GM19467 (cell line): ENCODE results near the gene PTPRT.

Experiments used
- ATAC-seq: cut with Tn5 transposase; IDR thresholded peaks from one replicate; pipeline ENCODE4 v1.9.1; 2021; ENCODE audit warnings: mild to moderate bottlenecking, moderate library complexity; ENCODE audit not compliant: unreplicated experiment

Gene PTPRT

DNA sequence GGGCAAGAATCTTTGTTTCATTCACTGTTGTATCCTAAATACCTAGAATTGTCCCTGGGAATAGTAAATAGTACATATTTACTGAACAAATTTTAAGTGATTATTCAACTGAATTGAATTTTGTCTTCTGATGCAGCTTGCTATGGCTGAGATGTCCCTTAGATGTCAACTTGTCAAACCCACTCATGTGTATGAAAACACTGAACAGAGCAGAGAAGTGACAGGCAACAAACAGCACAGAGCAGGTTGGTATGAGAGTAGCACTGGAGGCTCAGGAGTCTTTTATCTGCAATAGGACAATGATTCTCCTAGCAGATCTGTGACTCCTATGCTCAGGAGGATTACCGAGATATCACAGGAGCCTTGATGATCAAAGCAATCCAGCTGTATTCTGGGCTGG lies 1031.4 kb downstream of the PTPRT start:
- no peak for ATAC-seq

DNA sequence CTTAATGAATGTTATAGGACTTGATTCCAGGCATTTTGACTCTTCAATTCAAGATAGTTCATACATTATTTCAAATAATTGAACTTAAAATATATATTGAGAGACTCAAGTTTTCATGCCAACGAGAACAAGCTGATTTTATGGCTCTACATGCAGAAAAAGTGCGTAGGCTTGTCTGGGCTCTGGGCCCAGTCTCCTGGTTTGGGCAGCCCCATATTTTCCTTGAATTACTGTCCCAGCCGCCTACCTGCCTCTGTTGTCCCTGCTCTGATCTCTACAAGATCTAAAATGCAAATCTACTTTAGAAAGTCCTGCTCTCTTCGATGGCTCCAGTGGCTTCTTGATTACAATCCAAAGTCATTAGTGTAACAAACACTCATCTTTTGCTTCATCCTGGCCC lies 1034.1 kb downstream of the PTPRT start:
- no peak for ATAC-seq

DNA sequence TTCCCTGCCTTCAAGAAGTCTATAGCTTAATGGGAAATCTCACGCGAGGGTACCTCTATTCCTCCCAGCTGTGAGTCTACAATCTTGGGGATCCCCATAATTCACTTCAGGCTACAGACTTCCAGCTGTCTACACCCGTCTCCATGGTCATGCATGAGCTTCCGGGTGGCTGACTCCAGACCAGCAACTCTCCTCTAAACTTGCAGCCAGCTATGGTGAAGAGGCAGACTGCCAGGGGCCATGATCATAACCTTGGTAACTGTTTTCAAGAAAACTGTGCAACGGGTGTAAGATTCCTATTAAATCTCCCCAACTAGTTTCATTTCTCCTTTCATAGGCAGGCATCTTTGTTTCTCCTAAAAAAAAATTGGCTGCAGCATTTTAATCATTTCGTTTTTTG lies 1037.1 kb downstream of the PTPRT start:
- ATAC-seq = no peak

DNA sequence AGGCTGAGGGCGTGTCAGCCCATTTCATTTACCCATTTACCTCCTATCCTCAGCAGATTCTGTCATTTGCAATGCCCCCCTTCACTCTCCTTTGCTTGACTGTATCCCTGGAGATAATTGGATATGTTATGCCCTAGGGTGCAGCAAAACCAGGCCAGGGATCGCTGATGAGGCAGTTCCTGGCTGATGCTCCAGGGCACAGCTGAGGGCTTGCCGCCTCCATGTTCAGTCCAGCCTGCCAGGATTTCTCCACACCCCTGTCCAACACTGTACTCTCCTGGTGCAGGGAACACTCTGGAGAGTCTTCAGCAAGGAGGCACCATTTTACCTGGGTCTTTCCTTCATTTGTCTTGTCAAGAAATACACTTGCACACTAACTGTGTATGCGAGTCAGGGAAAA lies 1039.5 kb downstream of the PTPRT start:
- ATAC-seq = no peak

DNA sequence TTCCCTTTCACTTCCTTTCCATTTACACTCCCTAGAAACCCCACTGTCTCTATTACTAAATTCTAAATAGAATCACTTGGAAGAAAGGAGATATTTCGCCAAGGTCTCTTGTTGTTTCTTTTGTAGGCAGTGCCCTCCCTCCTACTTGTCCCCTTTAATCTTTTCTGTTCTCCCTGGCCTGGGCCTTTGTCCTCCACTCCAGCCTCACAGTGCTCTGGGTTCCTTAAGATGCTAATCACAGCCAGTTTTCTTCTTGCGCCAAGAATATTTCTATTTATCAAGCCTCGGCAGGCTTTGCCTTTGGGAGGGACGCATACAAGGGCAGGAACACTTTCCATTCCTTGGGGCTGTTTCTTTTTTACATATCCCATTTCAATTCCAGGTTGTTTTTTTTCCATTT lies 1051.0 kb downstream of the PTPRT start:
- no peak for ATAC-seq

DNA sequence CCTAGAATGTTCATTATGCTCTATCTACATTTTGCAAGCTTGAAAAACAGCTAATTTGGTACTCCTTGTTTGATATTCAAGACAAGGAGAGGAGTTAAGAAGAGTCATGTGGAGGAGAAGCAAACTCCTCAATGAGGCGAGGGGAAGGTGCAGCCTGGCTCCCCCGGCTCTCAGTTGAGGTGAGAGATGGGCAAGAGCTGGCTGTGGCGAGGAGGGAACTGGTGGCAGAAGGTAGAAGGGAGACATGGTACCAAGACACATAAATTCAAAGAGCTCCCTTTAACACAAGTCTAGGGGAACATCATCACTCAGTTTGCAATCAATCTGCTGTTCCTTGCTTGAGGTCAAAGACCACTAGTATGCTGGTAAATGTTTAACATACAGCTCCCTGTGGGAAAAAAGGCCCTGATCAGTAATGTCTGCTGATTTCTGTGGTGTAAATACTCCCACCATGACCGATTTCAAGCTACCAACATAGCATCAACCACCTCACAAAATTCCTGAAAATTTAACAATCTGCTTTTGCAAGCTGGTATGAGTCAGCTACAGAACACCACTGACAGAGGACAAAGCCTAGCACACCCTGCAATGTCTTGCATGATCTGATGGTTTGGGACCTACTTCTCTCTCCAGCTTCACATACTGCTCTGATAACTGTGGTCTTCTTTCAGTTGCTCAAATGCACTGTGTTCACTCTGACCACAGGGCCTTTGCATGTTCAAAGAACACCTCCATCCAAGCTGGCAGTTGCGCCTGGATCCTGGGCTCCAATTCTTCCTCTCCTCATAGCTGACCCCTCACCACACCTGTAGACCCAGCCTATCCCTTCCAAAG lies 1055.2 kb downstream of the PTPRT start:
- ATAC-seq = no peak

DNA sequence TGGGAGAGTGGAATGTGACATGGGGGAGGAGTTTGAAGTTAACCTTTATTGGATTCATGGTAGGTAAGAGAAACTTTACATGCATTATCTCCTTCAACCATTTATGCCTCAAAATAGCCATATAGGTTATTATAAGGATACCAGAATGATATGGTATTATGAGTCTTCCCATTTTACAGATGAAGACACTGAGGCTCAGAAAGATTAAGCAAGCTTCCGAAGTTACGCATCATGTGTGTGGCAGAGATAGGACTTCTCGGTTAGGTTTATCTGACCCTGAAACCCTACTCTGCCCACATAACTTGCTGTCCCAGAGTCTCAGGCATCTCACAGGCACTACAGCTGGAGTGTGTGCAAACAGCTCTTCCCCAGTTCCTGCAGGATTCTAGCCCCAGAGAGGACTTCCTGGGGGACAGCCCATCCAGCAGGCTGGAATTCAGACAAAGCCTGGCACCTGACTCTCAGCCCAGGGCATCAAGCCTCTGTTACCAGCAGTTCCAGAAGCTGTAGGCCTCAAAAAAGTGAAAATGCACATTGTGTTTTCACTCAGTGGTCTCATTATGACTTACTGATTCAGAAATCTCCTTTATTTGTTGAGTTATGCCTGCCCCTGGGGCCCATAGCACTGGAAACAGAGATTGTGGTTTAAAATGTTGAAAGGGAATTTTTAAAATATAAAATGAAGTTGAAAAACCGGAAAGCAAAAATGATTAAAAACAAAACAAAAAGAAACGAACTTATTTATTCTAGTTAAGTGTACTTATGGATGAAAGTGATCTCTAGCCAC lies 1058.7 kb downstream of the PTPRT start:
- ATAC-seq = no peak

DNA sequence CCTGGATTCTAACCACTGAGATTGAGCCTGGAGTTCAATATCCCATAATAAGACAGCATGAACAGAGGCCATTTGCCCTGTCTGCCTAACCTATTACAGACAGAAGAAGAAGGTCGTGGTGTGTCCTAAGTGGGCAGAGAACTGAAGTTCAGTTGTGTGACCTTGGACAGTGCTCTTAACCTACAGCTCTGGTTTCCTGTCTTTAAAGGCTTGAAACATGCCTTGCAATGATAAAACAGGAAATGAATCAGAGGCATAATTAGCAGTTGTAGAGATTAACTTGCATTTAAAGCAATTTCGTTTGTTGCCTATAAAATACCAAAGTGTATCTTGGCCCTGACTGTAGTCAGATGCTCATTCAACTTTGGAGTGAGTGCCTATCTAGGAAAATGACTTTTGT lies 1064.3 kb downstream of the PTPRT start:
- ATAC-seq = no peak

DNA sequence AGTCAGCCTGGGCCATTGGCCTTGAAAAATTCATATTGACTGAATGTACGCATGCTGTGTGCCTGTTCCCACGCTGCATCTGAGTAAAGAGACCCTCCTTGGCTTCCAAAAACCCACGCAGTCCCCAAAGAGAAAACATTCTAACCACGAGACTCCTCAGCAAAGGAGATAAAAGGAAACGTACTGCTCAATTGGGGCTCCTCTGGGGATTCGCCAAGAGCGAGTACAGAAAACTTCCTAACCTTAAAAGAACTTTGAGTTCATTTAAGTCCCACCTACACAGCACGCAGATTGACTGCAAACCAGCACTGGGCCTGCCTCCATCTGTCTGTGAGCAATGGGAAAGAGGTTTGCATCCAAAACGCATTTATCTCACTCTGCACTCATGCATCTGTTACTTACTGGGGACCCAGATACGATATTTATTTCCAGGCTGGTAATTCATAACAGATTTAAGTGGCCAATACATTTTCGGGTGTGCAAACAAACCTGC lies 1065.7 kb downstream of the PTPRT start:
- ATAC-seq = no peak

DNA sequence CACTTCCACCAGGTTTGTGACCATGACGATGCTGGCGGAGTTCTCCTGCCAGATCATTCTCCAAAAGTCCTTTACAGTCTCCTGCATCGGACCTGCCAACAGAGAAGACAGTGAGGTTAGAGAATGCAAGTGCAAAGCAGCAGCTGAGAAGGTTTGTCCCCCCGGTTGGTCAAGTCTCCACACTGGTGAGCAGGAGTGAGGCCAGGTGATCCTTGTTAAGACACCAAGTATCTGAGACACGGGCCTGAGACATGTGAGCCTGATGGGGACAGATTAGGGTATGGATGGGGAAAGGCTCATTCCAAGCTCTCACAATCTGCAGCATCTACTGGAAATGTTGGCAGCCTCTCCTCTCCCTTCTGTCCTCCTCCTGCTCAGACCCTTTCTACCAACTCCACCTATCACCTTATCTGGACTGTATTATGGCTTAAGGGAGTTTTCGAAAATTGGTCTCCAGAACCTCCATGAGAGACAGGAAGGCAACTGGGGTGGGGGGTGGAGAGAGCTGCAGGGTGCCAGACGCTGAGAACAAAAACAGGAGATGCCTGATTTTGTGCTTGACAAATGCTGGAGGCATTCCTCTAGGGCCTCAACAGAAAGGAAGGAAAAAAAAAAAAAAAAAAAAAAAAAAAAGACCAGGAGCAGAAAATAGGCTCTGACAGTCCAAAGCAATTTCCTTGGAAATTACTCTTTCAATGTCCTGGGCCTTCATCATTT lies 1071.1 kb downstream of the PTPRT start:
- ATAC-seq = no peak

DNA sequence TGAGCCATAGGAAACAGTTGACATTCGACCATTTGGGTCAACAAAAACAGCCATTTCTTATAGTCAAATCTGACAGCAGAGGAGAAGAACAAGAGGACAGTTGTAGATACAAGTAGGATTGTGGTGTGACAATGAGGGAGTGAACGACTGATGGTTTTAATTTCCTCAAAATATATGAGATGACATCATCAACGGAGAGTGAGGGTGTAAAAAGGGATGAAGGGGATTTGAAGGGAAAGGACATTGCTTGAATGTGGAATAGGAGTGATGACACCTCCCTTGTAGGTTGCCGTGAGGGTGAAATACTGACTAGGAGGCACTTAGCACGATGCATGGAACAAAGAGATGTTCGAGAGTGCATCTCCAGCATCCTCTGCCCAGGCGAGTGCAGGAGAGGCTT lies 1071.7 kb downstream of the PTPRT start:
- ATAC-seq = no peak

DNA sequence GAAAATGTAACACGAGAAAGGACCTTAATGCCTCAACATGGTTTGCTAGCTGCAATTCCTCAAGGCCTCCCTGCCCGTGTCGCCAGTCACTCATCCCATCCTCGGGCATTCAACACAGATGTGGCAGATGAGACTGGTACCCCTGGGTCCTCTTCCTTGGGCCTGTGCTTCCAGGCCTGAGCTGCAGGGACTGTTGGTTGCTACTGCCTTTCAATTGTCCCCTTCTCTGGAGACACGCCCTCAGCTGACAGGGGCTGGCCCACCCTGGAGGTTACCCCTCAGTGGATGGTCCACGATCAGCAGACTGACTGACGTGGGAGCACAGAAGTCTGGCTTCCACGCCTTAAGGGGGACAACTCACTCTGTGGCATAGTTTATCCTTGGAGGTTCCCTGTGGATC lies 1076.5 kb downstream of the PTPRT start:
- ATAC-seq = no peak

DNA sequence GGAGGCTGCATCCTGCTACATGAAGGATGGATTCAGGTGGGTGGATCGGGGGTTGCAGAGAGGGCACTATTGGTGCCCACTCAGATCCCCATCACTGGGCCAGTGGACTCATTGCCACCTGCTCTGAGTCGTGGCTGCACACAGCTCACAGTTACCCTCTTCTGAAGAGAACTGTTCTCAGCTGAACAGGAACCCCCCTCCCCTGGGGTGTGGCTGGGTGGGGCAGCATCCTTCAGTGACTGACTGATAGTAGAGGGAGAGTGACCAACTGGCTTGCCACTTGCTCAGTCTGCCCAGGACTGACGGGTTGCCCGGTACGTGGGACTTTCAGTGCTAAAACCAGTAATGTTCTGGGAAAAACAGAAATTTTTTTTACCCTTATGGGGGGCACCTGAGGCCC lies 1077.5 kb downstream of the PTPRT start:
- ATAC-seq = no peak

DNA sequence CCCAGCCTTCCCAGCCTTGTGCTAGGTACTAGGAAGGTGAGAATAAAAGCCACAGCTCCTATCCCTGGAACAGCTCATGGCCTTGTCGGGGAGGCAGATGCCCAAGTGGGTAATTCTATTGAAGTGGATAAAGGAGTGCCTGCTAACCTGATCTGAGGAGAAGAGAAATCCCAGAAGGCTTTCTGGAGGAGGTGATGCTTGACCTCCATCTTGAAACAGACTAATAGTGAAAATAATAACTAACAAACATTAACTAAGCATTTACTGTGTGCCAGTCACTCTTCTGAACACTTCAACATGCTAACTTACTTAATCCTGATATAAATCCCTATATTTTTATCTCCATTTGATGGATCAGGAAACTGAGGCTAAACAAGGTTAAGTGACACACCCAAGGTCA lies 1078.4 kb downstream of the PTPRT start:
- ATAC-seq = no peak

DNA sequence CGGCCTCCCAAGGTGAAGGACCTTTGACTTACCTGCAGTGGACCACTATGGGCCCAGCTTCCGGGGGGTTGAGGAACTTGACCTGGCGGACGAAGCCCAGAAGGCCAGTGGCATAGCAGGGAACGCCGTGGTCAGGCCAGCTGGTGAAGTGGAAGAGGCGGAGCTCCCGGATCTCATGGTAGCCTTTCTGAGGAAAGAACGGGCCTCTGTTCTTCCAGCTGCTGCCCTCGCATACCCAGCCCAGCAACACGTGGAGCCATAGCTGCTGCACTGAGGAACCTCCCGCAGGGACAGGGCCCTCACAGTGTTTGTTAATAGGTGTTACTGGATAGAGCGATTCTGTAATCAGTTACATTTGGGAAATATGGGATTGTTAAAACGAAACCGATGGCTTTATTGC lies 1079.4 kb downstream of the PTPRT start:
- ATAC-seq = no peak

DNA sequence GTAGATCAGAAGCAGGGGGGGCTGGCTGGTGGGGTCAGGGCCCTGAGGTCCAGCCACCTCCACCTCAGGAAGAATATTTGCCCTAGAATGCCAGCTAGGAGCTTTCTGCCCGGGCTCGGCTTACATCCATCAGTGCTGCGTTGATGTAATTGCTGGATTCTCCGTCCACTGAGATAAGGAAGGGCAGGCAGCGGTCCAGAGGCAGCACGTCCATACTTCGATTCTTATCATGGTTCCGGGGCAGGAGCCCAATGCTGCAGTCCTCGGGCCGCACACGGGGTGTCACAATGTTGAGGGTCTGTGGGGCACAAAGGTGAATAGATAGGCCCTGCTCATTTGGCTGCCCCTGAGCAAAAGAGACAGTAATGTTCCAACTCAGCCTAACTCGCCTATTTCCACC lies 1087.7 kb downstream of the PTPRT start:
- no peak for ATAC-seq

DNA sequence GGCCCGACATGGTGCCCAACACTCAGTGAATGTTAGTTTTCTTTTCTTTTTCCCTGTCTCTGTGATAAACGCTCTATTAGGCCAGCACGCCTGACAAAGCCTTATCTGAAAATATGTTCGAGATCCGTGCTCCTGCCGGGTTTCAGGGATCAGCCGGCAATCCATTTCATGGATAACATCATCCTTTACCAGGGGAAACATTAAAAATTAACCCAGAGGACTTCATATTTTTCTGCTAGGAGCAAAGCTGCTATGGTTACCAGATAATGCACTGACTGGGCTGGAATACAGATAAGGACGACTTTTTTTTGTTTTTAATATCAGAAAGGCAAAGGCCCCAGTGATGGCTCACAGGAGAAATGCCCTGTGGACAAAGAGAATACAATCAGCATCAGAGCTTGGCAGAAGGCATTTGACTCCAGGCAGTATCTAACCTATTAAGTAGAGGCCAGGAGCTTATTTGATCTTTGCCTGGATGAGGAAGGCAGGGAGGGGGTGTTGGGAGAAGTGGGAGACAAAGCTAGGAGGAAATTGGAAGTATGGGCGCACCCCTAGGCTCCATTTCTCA lies 1089.5 kb downstream of the PTPRT start:
- ATAC-seq = no peak

DNA sequence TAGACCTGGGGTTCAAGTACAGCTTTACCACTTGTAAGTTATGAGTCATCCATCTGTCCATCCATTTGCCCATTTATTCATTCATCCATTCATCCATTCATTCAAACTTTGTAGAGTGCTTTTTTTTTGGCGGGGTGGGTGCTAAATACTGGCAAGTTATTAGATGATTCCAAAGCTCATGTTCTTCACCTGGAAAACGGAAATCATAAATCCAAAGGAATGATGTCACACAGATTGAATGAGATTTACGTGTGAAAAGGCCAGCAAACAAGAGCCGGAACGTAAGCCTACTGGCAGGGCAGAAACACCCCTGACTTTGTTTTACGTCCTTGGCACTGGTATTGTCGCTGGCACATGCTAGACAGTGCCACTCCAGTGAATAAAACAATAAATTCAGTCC lies 1090.6 kb downstream of the PTPRT start:
- no peak for ATAC-seq

DNA sequence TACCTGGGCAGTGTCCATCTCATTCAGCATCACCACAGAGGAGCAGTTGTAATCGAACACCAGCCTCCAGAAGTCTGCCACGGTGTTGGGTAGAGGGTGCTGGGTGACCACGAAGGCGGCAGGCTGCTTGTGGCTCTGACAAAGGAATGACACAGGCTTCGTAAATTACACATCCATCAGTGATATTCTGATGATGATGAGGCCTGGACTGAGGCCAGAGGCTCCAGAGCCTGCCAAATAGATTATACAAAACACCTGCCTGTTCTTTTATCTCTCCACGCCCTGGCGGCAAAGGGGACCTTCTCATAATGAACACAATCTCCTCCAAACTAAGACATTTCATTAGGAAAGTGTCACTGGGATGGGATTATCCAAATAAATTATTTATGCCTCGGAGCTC lies 1091.3 kb downstream of the PTPRT start:
- ATAC-seq = no peak

DNA sequence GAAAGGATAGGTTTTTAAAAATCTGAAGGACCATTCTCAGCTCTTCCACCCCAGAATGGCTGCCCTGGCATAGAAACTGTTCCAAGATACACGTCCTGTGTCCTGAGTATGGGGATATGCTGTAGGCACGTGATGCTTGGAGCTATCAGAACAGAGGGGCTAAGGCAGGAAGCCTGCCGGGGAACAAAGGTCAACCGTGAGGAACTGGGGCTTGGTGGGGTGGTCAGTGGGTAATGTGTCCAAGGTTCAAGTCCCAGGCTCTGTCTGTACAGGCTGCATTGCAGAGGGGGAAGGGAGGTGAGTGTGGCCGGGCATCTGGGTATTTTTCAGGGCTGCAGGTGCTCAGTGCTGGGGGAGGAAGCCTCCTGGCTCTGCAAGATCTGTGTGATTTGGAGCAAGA lies 1092.0 kb downstream of the PTPRT start:
- ATAC-seq = no peak

DNA sequence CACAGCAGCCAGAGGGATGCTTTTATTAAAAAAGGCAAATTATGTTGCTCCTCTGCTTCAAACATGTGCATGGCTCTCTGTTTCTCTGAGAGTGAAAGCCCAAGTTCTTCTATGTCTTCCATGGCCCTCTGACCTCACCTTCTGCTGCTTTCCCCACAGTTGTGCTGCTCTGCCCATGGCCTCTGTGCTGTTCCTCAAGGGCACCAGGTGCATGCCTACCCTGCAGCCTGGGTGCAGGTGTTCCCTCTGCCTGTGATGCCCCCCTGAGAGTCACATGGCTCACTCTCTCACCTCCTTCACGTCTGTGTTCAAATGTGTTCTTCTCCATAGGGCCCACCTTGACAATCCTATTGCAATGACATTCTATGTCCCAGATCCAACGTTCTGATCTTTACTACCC lies 1094.5 kb downstream of the PTPRT start:
- ATAC-seq = no peak
